Suppressor macrophage (primary cell): Measurements from ENCODE around the gene RHBDD3.

Experiments used
- DNase-seq, 4 experiments: peaks; one replicate each; pipeline ENCODE4 v3.0.0-alpha.2; 2020 to 2022
- total RNA-seq, 17 experiments: gene quantifications; one replicate each; lab custom pipeline; 2026; ENCODE audit warnings: mixed read lengths in 6 of 17, inconsistent platforms in 3 of 17; lab: John Stamatoyannopoulos, UW

Gene RHBDD3
- total RNA-seq = 6.4 to 30.1 (median 13.3) reads per million in 17 experiments

DNA sequence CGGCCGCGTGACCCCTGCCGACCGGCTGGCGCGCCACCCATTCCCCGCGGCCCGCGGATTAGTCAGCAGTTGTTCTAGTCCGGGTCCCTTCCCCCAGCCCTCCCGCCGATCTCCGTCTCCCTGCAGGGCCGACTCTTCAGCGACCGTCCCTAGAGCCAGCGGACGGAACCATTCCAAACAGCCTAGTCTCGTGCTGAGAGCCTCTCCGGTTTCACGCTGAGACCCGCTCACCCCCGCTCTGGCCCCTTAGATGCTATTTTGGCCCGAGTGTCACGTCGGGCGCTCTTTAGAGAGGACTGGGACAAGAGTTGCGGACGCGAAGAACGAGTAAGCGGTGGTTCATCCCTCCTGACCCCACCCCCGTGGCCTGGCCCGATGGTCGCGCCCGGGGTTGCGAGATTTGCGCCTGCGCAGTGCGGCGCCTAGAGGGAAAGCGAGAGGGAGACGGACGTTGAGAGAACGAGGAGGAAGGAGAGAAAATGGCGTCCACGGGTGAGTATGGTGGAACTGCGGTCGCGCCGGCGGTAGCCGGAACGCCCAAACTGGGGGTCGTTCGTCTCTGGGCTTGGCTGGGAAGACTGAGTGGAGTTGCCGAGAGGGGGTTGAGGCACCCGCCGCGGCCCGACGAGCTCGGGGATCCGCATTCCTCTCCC lies at the start of gene RHBDD3, which contains the start of gene EWSR1:
Gene RHBDD3, minus strand, starts transcription at position 124 of the 653 bp plus-strand sequence. CDS start 2,355 bp downstream, outside the sequence.
Gene EWSR1, plus strand, starts transcription at position 411 of the 653 bp plus-strand sequence. Its CDS starts 69 bp downstream, at position 480.
- peak; percentile 98 for DNase-seq

DNA sequence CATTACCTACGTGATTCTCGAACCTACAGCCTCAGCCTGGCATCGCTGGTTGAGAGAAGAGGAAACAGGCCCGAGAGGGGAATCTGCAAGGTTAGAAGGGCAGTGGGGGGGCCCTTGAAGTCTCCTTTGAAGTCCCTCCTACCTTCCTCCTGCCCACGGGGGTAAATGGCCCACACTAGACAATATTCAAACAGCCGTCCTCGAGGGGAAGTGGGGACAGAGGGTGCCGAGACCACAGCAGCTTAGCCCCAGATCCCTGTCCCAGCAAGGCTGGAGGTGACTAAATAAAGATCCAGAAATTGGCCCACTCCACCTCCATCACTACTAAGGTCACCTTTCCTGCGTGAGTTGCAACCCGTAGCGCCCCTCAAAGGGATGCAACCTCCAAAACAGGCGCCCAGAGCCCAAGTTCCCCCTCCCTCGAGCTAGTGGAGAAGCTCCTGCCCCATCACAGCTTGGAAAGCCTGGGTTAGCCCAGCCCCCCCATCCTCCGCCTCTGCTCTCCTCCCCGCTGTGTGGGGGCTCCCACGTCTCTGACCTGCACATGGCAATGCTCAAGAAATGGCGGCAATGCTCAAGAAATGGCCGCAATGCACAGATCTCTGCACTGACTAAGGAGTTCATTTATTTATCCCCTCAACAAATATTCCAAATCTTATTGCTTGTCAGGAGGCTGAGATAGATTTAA lies 48.5 kb upstream of the RHBDD3 start:
- DNase-seq = no peak

DNA sequence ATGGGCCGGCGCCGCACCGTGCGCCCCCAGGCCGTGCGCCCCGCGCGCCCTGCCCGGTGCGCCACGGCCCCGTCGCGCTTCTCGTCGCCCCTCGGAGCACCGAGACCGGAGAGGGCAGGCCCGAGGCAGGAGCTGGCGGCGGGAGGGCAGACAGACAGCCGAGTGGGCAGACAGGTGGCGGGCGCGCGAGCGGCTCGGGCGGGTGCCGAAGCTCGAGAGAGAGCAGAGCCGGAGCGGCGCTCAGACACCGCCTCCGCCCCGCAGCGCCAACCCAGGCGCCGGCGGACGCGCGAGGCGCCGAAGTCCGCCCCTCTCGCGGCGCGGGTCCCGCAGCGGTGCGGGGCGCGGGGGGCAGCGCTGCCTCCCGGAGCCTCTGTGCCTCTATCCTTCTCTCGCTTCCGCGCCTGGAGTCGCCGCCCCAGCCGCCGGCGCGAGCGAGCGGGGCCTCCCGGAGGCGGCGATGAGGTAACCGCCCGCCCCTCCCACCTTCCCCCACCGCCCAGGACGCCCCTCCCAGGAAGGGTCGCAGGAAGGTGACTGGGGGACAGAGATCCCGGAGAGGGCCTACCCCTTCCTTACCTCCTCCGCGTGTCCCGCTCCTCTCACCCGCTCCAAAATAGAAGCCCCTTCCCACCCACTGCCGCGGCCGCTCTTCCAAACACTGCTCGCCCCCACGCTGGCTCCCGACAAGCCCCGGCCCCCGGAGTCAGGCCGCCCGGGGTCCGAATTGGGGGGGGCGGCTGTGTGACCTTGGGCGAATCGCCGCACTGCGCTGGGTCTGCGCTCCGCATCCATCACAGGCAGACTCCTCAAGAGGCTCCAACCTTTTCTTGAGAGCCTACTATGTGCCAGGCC lies 47.7 kb upstream of the RHBDD3 start, which contains the start of gene RASL10A:
Gene RASL10A, minus strand, starts transcription at position 412 of the 855 bp plus-strand sequence. CDS start 451 bp downstream, outside the sequence.
- DNase-seq = peak in 2 of 4 experiments; percentile 22 to 44

DNA sequence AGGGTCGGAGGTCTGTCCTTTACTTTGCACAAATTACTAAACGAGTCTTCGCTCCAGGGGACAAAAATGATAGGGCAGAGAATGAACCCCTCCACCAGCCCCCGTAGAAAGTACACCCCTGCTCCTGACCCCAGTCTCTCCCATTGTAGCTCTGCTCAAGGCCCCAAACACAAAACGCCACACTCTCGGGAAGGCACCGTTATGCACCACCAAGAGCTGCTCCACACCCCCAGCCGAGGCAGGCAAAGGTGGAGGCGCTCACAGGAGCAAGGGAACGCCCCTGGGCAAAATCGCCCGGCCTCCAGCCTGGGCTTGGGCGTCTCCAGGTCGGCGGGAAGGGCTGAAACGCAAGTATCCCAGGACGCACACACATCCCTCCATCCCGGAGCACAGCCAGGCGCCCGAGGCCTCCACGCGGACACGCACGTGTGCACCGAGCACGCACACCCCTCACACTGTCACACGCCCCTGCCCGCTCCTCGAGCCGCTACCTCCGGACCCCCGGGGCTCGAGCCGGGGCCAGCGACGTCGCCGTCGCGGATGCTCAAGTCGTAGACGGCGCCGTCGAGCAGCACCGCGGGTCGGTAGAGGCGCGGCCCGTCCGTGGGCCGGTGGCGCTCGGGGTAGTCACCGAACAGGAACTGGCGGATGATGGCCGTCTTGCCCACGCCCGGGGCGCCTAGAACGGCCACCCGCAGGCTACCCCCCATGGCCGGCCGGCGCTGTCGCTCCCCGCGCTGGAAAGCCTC lies 46.9 kb upstream of the RHBDD3 start:
- DNase-seq = peak in 3 of 4 experiments; percentile 35 to 57 (median 42)

DNA sequence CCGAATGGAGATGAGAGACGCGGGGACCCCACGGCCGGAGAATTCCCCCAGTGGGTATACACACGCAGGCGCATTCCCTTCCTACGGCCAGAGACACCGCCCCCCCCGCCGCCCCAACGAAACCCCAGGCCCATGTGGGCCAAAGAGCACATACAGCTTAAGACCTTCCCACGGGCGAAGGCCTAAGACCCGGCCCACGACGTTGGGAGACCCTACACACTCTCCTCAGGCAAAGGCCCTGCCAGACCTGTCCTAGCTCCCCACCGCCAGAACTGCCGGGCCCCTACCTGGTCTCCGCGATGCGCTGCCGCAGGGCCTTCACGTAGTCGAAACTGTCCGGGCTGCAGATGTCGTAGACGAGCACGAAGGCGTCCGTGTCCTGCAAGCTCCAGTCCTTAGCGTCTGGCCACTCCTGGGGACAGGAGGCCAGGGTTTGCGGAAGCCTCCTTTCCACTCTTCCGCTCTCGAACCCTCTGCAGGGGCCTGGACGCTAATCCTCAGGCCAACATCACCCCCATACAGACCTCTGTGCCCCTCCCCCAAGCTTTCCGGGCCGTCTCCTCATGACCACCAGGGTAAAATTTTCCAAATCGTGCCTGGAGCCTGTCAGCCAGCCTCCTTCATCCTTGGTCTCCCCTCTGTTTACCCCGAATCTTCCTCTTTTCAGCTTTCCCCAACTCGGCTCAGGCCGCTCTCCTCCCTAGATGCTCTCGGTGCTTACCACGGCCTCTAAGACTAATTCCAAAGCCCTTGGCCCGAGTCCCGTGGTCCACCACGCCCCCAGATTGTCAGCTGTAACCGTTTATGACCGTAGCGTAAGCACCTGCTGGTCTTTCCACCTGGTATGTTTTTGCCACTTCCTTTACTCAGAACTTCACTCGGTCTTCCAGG lies 46.0 kb upstream of the RHBDD3 start:
- DNase-seq = no peak

DNA sequence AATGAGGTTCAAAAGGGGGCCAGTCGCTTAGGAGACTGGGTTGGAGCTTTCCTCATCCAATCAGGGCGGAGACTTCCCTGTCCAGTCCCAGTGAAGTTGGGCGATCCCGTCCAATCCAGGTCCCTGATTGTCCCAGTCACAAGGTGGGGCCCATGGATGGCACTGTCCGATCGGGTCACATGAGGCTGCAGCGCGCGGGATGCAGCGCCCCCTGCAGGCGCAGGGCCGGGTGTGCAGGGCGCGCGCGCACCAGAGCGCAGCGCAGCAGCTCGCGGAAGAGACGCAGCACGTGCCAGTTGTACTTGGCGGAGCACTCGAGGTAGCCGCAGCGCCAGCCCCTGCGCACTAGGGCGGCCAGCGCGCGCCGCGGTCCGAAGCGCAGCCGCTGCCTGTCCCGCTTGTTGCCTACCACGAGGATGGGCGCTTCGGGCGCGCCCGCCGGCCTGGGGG lies 45.4 kb upstream of the RHBDD3 start:
- DNase-seq = peak; percentile 58 to 77 (median 62)

DNA sequence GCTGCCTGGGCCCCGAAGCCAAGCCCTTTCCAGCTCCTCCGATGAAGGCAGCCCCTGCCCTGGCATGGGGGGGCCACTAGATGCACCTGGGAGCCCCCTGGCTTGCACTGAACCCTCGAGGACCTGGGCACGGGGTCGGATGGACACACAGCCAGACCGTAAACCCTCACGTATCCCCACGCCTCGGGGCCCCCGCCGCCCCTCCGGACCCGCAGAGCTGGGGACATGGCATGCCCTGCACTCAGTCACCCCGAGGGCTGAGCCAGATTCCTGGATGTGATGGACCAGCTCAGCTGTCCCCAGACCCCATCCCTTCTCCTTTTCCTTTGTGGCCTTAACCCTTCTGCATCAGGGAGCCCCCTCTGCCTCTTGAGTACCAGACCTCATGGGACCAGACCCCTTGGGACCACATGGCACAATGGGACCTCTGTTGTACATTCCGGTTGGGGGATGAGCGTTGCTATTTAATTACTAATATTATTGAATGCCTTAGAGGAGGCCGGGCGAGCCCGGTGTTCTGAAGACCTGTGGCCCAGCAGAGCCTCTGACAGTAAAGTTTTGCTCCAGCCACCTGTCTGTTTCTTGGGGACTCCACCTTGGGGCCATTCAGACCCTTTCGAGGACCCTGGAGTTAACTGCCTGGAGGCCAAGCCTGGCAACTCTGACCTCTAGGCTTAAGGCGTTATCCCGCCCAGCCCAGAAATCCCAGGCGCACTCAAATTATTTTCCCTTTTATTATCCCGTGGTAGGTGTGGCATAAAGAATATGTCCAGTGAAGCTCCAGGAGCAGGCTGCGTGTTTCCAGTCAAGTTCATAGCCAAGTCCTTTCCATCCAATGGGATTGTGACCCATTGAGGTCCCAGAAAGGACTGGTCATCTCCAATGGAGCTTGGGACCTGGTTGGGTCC lies 44.7 kb upstream of the RHBDD3 start:
- no peak for DNase-seq

DNA sequence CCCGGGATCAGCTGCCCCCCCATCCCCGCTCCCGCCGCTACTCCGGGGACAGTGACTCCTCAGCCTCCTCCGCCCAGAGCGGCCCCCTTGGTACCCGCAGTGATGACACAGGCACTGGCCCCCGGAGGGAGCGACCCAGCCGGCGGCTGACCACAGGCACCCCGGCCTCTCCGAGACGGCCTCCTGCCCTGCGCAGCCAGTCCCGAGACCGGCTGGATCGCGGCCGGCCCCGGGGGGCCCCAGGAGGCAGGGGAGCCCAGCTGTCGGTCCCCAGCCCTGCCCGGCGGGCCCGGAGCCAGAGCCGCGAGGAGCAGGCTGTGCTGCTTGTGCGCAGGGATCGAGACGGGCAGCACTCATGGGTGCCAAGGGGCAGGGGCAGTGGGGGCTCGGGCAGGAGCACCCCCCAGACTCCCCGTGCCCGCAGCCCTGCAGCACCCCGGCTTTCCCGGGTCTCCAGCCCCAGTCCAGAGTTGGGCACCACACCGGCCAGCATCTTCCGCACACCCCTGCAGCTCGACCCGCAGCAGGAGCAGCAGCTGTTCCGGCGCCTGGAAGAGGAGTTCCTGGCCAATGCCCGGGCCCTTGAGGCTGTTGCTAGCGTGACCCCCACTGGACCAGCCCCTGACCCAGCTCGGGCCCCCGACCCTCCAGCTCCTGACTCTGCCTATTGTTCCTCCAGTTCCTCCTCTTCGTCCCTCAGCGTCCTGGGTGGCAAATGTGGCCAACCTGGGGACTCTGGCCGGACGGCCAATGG lies 43.9 kb upstream of the RHBDD3 start:
- no peak for DNase-seq

DNA sequence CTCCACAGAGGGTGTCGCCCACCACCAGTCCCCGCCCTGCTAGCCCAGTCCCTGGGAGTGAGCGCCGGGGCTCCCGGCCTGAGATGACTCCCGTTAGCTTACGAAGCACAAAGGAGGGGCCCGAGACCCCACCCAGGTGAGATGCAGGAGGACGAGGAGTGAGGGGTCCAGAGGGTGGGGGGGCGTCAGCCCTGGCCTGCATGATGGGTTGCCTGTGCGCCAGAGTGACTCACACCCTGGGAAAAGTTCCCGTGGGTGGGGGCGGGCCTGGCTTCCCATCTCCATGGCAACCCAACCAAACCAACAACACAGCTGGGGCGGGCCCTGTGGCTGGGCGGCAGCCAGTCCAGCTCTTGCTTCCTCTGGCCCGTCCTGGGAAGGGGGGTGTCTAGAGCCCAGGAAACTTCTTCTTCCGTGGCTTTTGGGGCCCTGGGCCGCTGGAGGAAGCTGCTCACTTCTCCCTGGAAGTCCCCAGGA lies 43.1 kb upstream of the RHBDD3 start:
- DNase-seq = peak; percentile 98 to 99 (median 99)

DNA sequence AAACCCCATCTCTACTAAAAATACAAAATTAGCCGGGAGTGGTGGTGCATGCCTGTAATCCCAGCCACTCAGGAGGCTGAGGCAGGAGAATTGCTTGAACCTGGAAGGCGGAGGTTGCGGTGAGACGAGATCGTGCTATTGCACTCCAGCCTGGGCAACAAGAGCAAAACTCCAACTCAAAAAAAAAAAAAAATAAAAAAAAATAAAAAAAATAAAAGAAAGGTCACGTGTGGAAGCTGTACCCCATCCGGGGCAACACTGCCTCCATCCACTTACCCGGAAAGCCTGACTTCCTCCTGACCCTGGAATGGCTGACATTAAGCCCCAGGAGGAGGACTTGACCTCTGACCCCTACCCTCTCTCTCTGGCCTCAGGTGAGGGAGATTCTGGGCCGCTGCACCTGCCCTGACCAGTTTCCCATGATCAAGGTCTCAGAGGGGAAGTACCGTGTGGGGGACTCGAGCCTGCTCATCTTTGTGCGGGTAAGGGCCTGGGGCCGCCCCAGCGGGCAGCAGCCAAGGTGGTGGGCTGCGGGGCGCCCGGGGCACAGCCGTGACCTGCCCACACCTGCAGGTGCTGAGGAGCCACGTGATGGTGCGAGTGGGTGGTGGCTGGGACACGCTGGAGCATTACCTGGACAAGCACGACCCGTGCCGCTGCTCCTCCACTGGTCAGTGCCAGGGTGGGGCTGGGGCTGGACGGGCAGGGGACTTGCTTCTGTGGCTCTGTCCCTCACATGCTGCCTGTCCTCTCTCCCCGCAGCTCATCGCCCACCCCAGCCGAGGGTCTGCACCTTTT lies 42.5 kb upstream of the RHBDD3 start:
- DNase-seq = peak in 1 of 4 experiments; percentile 22

DNA sequence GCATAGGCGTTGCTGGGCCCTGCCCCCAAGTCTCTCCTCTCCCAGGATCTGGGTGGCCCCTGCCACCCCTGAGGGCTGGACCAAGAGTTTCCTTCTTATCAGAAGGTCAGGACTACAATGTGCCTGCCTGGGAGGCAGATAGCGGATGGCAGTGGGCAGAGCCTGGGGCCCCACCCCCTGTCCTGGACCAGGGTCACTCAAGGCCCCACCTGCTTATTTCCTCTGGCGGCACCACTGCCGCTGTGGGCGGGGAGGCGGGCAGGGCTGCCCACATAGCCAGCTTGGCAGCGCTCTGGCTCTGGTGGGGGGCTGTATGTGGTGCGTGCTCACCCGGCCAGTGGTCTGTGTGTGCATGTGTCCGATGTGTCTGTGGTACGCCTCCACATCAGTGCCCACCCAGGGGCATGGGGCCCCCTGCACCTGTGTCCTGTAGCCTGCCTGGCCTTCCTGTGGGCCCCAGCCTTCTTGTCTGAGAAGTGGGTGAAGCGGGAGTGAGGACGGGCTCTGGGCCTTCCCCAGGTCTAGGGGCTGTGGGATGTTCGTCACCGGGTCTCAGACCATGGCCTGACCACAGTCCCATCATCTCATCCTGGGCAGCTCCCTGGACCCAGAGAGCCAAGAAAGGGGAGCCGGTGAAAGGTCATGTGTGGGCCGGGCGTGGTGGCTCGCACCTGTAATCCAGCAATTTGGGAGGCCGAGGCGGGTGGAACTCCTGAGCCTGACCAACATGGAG lies 41.7 kb upstream of the RHBDD3 start:
- peak in 2 of 4 experiments; percentile 18 to 40 for DNase-seq

DNA sequence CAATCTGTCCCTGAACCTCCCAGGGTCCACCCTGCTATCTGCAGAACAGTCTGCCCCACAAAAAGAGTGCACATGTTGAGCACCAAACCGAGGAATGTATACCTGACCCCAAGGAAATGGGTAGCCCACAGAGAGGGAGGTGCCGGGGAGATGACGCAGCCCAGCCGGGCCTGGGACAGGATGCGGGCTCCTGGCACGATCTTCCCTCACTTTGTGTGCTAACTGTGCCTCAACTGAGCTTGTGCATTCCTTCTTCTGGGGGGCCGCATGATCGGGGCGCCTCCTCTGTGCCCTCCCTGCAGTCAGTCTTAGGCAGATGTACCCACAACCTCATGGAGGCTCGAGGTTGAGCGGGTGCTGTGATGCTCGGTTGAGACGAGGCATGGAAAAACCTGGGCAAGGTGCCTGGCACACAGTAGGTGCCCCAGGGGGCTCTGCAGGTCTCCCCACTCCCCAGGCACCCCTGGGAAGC lies 41.0 kb upstream of the RHBDD3 start:
- no peak for DNase-seq

DNA sequence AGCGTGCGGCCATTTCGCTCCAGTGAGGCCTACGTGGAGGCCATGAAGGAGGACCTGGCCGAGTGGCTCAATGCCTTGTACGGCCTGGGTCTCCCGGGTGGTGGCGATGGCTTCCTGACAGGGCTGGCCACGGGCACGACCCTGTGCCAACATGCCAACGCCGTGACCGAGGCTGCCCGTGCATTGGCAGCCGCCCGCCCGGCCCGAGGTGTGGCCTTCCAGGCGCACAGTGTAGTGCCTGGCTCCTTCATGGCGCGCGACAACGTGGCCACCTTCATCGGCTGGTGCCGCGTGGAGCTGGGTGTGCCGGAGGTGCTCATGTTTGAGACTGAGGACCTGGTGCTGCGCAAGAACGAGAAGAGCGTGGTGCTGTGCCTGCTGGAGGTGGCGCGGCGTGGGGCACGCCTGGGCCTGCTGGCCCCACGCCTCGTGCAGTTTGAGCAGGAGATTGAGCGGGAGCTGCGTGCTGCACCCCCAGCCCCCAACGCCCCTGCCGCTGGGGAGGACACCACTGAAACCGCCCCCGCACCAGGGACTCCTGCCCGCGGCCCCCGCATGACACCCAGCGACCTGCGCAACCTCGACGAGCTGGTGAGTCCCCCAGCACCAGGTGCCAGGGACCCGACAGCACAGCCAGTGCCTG lies 40.5 kb upstream of the RHBDD3 start:
- DNase-seq = no peak

DNA sequence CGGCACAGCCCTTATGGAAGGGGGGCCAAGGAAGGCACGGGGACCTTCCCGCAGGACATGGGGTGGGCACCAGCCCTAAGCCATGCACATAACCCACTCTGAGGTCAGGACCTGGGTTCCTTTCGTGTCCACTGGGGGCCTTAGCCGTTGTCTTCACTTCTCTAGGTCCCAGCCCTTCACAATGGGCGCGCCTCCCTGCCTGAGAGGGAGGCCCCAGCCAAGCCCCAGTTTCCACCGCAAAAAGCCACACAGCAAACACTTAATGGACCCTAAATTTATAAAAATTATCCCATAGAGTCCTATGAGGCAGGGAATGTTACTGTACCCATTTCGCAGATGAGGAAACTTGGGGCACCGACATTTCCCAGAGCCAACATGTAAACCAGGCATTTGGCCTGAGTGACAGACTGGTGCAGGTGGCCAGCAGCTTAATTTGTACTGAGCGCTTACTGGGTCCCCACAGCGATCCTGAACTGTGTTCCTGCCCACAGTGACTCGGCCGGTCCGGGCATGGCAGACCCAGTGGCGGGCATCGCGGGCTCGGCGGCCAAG lies 39.9 kb upstream of the RHBDD3 start:
- DNase-seq = no peak

DNA sequence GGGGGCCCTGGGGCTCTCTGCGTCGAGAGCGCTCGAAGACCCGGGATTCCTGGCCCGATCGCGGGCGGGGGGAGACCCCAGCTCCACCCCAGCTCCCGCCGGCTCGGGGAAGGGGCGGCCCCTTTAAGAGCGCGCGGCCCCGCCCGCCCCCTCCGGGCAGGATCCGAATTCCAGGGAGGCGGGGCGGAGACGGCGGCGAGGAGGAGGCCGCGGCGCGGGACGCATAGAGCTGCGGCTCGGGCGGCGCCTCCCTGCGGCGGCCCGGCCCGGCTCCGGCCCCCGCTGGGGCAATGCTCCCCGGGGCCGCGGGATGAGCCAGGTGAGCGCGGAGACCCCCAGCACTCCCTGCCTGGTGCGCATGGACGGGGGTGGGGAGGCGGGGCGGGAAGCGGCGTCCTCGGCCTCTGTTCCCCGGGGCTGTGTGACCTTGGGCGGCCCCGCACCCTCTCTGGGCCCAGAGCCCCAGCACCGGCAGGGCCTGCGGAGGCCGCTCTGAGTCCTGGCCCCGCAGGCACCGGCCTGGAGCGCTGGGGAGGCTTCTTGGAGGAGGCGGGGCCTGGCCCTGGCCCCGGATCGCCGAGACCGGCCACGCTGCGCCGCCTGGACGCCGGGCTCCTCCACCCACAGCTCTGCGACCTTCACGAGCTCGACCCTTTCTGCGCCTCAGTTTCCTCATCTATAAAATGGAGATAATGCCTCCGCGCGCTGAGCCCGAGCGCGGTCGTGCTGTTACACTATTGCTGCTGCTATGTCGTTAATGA lies 39.2 kb upstream of the RHBDD3 start:
- peak; percentile 81 to 95 (median 87) for DNase-seq
